CD1c-positive myeloid dendritic cell (primary cell): Measurements from ENCODE around the gene IRAK3.
"Not testable (repeated sequence)": the region's sequence is repeated elsewhere in the genome, so short reads cannot be mapped to it uniquely, and the experiment has no call there.

Experiments used
- DNase-seq: peaks from one replicate; pipeline ENCODE4 v3.0.0-alpha.2; 2016; ENCODE audit errors: extremely low spot score

Gene IRAK3

DNA sequence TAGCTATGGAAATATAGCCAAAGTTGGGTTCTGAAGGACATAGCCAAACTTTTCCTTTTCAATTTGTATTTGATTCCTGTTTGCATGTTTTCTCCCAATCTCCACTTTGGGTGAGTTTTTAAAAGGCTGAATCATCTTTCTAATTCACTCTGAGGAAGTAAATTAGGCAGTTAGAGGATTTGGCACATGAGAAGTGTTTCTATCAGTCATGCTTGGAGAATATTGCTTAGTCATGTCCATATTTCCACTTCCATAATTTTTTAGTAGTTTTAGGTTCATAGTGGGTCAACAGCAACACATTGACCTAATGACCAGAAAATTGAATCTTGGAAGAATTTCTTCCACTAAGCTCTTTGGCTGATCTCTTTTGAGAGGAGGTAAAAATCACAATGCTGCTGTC, 21.8 kb downstream of the IRAK3 start:
- DNase-seq = peak; percentile 73

DNA sequence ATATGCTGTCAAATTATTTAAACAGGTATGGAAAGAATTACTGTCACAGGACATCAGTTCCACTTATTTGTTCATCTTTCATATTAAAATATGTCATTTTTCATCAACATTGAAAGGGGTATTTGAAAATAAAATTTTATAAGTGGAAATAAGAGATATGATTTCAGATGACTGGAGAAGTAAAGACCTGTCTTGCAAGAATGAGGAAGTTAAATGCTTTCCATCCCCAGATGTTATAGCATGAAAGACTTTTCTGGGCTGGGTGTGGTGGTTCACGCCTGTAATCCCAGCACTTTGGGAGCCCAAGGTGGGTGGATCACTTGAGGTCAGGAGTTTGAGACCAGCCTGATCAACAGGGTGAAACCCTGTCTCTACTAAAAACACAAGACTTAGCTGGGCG, 22.6 kb downstream of the IRAK3 start:
- DNase-seq = not testable (repeated sequence)

DNA sequence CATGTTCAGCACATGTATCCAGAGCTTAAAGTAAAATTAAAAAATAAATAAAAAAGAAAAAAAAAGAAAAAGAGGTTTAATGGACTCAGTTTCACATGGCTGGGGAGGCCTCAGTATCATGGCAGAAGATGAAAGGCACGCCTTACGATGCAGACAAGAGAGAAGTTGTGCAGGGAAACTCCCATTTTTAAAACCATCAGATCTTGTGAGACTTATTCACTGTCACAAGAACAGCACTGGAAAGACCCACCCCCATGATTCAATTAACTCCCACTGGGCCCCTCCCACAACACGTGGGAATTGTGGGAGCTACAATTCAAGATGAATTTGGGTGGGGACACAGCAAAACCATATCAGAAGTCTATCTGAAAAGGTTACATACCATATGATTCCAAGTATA, 24.0 kb downstream of the IRAK3 start:
- DNase-seq = not testable (repeated sequence)

DNA sequence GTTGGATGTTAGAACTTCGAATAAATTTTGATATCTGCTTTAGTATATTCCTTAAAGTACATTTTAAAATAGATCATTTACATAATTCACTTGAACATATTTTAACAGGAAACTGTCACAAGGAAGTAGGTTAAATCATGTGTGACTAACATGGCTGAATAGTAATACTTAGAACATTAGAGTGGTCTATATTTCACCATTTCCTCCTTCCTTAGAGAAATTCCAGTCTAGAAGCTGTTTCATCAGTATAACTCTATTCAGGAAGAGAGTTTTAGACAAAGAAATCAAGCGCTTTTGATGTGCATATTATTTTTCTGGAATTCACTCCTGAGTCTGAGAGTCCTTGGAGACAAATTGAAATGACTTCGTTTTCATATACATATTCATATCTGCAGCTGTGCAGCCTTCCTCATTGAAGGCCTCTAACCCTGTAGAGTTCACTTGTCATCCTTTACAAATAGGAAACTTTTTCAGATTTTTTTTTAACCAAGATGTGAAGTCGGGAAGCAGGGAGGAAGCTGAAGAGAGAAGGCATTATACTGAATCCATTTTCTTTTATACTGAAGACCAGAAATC, 28.4 kb downstream of the IRAK3 start:
- peak; percentile 52 for DNase-seq

DNA sequence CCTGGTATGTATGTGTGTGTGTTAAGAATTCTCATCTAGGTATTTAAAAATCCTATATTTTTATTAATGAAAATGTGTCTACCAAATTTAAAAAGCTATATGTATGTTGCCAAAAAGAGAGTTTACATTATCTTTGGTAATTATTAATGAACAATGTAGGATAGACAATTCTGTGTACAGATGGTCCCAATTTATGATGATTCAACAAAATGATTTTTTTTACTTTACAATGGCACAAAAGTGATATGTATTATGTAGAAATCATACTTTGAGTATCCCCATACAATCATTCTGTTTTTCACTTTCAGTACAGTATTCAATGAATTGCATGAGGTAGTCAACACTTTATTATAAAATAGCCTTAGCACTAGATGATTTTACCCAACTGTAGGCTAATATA, 39.4 kb downstream of the IRAK3 start:
- DNase-seq = no peak

DNA sequence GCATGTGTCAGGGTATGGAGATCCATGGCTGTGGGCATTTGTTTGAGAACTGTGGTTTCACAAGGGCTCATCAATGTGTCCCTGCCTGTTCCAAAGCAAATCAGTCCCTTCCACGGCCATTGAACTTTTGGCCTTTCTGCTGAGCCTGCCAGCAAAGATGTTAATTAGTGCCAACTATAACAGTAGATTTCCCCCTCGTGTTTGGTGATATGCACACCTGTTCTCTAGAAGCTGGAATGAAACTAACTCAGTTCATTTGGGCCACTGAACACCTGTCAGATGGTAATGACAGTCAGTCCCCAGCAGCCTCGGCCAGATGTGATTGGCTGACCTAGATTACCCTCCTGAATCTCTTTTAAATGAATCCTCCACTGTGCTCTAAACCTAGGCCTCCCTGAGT, 43.2 kb downstream of the IRAK3 start:
- no peak for DNase-seq

DNA sequence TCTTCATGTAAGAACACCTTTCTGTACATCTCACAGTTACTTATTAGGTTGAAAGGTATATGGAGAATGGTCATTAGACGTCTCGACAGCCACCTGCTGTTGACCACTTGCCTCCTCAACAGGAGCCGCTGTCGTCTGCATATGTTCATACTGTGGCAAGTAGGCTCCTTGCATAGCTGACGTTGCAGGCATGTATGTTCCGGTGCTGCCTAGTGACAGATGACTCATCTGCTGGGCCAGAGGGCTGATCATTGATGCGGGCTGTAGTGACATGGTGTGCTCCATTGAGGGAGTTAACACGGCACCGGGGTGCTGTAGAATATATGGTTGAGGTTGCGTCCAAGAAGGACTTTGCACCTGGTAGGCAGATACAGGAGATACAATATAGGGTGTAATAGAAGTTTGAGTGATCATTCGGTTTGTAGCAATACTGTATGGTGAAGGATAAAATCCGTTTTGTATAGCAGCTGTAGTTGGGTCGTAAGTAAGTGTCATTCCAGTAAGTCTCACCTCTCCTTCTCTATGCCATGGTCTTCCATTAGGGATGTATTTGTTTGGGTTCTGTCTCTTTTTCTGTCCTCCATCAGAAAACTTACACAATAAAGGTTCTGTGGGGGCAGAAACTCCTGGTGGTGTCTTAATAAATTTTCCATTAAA, 45.2 kb downstream of the IRAK3 start:
- DNase-seq = peak; percentile 71

DNA sequence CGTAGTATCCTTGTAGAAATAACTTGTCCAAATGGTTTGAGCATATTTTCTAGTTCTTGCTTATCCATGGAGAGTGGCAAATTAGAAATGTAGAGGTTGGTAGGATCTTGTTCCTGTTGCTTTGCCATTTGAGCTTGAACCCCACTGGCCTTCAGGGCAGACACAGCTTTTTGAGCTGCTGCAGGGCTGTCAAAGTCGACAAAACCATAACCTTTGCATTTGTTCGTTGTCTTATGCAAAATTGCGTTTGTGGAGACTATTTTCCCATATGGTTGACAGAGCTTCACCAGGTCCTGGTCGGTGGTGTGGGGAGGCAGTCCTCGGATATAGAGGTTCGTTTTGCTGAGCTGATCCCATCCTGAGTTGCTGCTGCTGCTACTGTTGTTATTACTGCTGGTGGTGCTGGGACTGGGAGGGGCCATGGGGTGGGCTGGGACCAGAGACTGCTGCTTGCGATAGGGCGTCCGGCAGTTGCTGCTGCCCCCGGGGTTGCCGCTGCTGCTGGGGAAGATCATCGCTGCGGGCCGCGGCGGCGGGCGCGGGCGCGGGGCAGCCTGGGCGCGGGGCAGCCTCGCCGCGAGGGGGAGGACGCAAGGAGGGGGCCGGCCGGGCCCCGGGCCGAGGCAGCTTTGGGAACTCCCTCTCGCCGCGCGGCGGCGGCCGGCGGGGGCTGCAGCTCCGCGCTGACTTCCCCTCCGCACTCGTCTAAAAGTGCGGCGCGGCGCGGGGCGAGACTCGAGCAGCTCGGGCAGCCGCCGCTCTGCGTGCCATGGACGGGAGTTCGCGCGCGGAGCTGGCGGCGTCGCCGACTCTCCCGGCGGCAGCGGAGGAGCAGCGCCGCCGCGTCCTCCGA, 46.0 kb downstream of the IRAK3 start:
- DNase-seq = peak; percentile 85

DNA sequence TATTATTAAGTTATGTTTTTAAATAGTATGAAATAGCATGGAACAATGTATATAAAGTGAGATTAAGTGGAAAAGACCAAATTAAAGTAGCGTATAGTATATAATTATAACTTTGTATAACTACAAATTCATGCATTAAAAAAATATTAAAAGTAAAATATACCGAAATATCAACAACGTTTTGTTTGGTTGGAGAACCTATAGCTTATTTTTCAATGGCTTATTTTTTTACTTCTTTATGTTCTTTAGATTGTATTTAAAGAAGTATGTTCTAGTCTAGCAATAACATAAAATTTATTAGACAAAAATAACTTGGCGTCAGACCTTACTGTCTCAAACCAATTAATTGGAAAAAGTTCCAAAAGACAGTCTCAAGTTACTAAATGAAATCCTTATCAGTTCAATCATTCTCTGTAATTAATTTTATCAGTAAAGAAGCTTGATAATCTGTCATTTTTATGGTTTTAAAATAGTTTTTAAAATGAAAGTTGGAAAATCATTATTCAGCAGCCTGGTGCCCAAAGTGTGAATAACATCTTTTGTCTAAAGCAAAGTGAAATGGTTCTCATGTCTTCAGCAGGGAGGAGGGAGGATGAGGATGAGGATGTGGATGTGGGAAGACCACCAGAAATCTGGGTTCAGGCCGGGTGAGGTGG, 46.7 kb downstream of the IRAK3 start:
- no peak for DNase-seq

DNA sequence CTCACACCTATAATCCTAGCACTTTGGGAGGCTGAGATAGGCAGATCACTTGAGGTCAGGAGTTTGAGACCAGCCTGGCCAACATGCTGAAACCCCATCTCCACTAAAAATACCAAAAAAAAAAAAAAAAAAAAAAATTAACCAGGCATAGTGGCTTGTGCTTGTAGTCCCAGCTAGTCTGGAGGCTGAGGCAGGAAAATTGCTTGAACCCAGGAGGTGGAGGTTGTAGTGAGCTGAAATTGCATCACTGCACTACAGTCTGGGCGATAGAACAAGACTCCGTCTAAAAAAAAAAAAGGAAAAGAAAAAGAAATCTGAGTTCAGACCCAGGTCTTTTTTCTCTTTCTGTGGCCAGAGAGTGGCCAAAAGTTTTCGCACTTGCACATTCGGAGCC, 47.3 kb downstream of the IRAK3 start:
- DNase-seq = not testable (repeated sequence)

DNA sequence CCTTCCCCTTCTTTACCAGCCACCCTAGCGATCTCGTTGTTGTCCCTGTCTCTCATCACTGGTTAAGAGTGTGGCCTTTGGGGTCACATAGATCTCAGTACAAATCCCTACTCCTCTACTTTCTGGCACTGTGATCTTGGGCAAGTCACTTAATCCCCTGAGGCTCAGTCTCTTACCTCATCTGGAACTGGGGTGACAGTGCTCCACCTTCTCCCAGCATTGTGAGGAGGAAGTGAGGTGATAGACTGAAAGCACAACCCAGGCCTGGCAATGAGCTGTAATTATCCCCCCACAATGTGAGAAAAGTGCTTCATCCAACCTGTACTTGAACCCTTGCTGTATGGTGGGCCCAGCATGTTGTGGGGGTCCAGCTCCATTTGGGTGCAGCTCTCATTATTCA, 48.0 kb downstream of the IRAK3 start:
- DNase-seq = peak; percentile 54

DNA sequence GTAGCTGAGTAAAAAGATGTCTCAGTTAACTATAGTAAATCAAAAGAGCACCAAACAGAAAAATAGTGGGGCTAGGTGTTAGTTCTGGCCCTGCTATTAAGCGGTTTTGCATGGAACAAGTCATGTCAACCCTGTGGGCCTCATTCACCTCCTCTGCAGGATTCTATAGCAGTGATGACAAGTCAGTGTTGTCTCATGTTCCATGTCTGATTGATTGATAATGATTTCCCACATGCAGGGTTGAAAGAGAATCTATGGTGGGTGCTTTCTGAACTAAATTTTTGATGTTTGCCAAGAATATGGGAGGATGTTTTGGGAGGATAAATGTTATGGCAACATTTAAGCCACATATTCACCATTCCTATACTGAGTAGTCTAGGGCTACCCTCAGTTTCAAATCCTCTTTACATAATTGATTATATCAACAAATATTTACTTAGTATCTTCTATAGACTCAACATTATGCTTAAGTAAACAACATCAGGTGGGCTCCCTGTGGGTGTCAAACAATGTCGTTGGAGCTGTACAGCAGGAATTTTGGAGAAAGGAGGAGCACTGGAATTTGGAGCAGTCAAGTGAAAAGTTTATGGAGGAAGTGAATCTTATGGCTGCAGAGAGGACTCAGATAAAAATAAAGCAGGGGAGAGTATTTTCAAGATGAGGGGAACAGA, 48.6 kb downstream of the IRAK3 start:
- DNase-seq = no peak

DNA sequence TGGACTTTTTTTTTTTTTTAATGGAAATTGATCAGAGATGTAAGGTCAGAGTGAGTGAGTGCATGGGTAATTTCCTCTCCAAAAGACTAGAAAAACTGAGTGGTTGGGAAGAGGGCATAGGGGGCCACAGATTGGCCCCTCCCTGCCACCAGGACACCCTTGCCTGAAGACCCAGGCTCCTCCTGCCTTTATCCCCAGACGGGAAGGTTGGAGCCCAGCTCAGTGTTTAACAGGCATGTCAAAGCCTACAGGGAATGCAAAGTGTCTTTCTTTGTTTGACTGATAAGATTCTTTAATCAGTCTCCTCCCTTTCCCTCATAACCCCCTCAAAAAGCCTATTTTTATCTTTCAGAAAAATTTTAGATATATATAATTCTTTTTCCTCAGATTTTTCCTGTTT, 50.3 kb downstream of the IRAK3 start:
- no peak for DNase-seq

DNA sequence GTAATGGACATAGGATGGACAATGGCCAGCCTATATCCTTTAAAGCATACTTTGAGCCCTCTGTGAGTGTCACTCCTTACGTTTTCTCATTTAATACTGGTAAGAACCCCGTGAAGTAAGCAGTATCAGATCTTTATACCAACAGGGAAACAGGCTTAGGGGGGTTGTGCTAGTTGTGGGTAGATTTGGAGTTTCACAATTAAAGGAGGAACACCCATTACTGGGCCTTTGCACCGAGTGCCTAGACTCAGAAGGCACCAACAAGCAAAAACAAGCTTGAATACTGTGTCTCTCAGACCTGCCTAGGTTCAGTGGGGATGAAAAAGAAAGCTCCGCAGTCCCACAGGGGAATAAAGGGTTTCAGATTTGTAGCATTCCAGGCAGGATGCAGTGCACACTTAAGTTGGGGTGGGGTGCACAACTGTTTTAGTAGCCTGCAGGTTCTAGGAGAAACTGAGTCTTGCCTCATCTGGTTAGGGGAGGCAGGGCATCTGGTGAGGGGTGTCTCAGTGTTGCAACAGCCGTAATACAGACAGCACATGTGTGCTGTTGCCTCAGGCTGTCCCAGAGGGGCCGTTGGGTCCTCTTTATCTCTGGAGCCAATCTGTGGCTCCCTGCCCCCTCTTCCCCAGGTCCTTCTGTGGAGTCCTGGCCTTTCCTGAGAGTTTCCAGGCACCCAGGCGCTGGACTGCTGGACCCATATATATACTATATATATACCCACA, 51.2 kb downstream of the IRAK3 start:
- DNase-seq = peak; percentile 56

DNA sequence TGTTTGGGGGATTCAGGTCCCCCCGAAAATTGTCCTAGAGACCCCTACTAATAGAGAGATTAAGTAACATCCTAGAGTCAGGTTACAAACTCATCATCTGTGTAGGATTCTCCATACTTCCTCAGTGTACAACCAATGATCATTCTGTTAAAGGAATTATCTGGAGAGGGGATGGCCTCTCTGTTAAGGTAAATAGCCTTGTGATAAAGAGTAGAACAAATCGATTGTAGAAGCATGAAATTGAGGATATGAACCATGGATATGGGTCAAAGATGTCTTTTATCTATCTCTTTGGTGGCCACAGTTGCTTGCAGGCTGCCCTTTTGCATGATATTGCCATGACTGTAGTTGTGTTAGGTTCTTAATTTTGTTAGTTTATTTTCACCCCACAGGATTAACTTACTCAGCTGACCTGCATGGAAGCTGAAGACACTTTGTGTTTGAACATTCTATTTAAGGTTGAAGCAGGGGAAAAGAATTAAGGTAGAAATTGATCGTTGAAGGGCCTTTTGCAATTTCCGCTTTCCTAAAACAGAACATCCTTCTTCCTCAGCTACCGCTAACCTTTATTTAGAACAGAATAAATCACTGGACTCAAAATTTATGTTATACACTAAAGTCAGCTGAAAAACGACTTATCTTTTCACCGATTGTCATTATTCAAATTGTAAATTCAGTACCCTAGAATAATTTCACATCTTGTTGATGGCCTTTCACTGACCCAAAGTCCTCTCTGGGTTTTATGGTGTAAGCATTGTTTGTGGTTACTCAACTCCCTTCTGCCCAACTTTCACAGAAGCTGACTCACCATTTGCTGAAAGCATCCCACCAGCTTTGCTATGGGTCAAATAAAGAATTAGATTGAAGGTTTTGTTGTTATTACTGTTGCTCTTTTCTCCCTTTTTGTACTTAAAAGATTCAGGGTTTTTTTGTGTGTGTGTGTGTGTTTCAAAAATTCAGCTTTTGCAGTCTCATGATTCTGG, 52.3 kb downstream of the IRAK3 start:
- DNase-seq = peak; percentile 75

DNA sequence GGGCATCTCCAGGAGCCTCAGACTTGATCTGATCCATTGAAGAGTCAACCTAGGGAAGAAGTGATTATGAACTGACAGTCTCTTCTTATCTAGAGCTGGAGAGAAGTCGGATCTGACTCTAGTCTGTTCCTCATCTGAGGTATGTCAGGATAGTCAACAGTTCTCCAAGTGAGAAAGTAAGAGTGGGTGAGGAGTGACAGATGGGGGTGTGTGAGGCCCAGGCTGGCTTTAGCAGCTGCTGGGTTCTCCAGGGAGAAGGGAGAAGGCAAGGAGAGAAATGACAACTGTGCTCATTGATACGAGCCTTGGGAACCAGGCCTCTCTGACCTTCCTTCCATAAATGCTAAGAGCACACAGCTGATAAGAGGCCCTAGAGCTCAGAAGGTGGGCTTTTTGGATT, 53.3 kb downstream of the IRAK3 start:
- DNase-seq = peak; percentile 60

DNA sequence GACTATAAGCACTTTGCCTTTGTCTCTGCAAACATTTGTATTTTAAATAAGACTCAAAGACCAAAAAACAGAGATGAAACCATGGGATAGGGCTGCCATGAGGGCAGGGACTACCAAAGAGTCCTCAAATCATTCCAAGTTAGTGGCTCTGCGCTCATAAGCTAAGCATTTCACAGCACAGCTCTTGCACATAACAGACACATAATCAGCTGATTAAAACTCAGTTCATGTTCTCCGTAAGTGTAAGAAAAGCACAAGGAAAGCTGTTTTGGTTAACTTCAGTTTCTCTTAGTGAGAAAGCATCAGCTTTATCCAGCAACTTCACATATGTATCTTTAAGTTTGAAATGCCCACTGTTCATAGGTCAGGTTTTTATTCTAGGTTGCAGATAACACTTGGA, 54.9 kb downstream of the IRAK3 start:
- DNase-seq = no peak

DNA sequence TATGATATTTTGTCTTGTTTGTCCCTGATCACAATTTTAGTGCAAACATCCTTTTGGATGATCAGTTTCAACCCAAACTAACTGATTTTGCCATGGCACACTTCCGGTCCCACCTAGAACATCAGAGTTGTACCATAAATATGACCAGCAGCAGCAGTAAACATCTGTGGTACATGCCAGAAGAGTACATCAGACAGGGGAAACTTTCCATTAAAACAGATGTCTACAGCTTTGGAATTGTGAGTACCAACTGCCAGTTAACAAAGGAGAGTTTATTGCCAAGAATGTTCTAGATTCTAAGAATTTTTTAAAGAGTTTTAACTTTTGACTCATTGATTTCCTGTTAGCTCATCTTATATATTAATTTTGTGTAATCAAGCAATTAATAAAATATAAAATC, 55.4 kb downstream of the IRAK3 start:
- DNase-seq = no peak

DNA sequence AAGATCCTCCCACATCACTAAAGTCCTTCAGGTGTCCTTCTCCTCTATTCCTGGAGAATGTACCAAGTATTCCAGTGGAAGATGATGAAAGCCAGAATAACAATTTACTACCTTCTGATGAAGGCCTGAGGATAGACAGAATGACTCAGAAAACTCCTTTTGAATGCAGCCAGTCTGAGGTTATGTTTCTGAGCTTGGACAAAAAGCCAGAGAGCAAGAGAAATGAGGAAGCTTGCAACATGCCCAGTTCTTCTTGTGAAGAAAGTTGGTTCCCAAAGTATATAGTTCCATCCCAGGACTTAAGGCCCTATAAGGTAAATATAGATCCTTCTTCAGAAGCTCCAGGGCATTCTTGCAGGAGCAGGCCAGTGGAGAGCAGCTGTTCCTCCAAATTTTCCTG, 58.7 kb downstream of the IRAK3 start:
- peak; percentile 26 for DNase-seq

DNA sequence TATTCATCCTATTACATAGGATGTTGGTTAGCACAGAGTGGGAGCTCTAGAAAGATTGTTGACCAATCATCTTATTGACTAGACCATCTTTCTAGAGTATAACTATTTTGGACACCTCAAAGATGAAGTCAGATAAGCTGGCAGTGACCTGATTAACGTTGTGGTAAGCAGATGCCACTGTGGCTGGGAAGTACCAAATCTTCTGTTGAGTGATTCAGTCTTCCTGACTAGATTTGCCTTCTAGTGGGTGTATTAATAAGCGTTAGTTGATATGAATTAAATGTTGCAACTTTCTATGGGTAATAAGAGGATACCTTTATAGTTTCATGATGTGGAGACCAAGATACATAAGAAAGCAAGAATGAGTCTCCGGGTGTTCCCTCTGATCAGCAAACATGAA, 62.0 kb downstream of the IRAK3 start:
- DNase-seq = no peak
